Coronary artery (tissue), 2 donors: ENCODE data around the gene EXOSC1.

ENCODE experiments used
- DNase-seq: peaks from one replicate; pipeline ENCODE4 v3.0.0-alpha.2; 2017; ENCODE audit warnings: low spot score
- H3K27ac ChIP-seq, 2 donors: fragments of 200-600 bp; sonication (generic); one replicate each; pipeline ENCODE4 v1.5.1; 2016 to 2019
- H3K4me3 ChIP-seq: fragments of 200-600 bp; sonication (generic); 2 replicates; pipeline ENCODE4 v1.5.1; 2016; ENCODE audit warnings: mild to moderate bottlenecking, moderate library complexity
- CTCF ChIP-seq: fragments of 200-600 bp; sonication (generic); IDR thresholded peaks from one replicate; pipeline ENCODE4 v1.5.1; 2019; ENCODE audit warnings: antibody characterized with exemption

EXOSC1 gene

DNA sequence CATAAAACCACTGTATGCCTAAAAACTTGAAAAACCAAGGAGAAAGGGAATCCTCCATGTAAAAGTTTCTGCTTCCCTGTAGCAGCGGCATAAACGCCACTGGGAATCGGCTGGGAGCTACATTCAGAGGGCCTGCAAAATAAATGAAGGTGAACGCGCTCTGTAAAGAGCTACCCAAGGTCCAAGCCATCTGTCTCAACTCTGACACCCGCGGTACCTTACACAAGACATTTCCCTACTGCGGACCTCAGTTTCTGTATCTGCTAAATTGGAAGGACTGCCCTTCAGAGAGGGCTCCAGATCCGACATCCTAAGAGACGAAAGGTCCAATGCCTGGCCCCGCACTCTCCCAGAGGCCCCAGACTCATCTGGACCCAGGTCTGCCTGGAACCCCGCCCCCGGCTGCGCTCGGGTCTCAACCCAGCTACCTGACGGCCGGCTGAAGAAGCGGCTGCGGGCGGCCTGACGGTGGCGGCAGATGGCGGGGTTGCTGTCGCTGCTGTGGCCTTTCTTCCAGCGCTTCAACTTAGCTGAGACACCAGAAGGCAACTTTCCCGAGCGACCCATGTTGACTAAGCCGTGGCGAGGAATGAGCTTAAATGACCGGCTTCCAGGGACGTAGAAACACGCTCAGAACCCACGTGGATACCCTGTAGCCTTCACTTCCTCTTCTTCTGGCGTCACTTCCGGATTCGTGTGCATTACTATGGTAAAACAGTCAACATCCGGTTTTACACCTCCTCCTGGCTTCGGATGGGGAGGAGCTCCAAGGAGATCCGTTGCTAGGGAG lies 44.9 kb downstream of the EXOSC1 start, which contains the start of gene RRP12:
Gene RRP12, minus strand, starts transcription at position 676 of the 790 bp plus-strand sequence. Its CDS starts 109 bp downstream, at position 567.
- TF ChIP-seq CTCF = no peak
- H3K4me3 ChIP-seq = peak within 1 kb of the TSS; percentile 85
- H3K27ac ChIP-seq = peak within 1 kb of the TSS; percentile 38 to 80
- peak; percentile 89 for DNase-seq

- Histone ChIP-seq H3K4me3 (peak overlapping the region; percentile 85), H3K27ac (peak overlapping the region in 1 of 2 donors; percentile 38)
- TF ChIP-seq CTCF = no peak
- no peak for DNase-seq
These were observed 45.8 kb downstream of the EXOSC1 start for GRCh38 chr10:97399843-97400545.

- Histone ChIP-seq H3K4me3 (no peak overlapping the region), H3K27ac (no peak overlapping the region)
- no peak for TF ChIP-seq CTCF
- DNase-seq = no peak
These were observed 49.8 kb downstream of the EXOSC1 start for GRCh38 chr10:97396056-97396455.

DNA sequence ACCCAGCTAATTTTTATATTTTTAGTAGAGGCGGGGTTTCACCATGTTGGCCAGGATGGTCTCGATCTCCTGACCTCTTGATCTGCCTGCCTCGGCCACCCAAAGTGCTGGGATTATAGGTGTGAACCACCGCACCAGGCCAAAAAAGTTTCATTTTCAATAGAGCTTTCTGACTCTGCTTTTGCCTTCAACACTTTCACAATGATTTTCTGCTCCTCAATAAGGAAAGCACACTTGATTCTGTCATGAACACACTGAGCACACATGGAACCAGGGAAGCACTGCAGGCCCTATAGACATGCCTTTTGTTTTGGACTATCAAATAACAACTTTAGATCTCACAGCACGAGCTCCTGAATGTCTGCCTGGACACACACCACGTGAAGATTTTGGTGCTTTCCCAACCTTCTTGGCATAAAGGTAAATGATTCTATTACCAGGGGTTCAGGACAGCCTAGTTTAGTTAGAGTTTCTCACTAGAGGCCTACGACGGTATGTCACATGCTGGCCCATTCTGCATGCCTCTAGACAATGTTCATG lies 52.7 kb downstream of the EXOSC1 start:
- Histone ChIP-seq H3K4me3 (no peak overlapping the region), H3K27ac (no peak overlapping the region)
- no peak for DNase-seq
- no peak for TF ChIP-seq CTCF

DNA sequence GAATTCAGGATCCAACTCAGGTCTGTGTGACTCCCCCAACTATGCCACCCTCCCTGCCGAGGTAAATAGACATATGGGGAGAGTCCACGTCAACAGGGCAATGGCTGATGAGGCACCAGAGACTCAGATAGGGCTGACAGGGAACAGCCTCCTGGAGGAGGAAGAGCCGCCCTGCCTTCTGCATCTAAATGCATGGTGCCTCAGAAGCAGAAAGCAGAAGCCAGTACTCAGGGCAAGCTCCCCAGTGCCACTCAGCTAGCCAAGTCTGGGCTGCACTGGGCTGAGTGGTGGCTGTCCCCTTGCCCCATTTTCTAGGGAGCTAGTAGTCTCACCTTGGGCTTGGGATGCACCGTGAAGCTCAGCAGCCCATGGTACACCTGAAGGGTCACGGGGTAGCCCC lies 55.7 kb downstream of the EXOSC1 start:
- DNase-seq = no peak
- Histone ChIP-seq H3K27ac (no peak overlapping the region), H3K4me3 (no peak overlapping the region)
- TF ChIP-seq CTCF = no peak

DNA sequence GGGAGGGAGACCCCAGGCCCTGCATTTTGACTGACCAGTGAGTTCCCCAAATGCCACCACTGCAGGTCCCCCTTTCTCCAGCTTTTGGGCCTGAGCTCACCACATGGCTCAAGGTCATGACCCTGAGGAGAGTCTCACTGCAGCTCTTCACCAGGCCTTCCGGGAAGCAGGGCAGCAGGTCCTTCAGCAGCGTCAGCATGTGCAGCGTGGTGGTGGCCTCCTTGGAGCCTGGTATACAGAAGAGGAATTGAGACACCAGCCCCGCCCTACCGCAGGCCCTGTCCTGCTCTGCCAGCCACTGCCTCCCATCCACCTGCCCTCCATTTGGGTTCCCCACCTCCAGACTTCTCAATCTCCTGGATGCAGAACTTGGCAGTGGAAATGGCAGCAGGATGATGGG lies 57.7 kb downstream of the EXOSC1 start:
- Histone ChIP-seq H3K4me3 (no peak overlapping the region), H3K27ac (no peak overlapping the region)
- no peak for DNase-seq
- no peak for TF ChIP-seq CTCF
